ENCODE results near the gene PLCB4. TPM values are rescaled to one million over a fixed set of nuclear protein-coding genes. Genes with fewer than 3 reads are reported as not detected.

PLCB4 gene
- total RNA-seq, 1 experiment from 2014 or later: 14.9 TPM

- Histone ChIP-seq H3K9me2 (ENCODE audit: insufficient read depth) (no peaks in the 10 kb centered on the region), H2AFZ (no peak overlapping the region), H3F3A (ENCODE audit: insufficient read depth, low read depth) (no peaks in the 10 kb centered on the region), H4K20me1 (ENCODE audit: insufficient read depth) (no peaks in the 10 kb centered on the region), H3K4me2 (no peak overlapping the region), H3K4me1 (replicated peaks; ENCODE audit: insufficient read depth) (no peaks in the 10 kb centered on the region), H3K4me3 (no peak overlapping the region), H3K79me2 (ENCODE audit: low read depth) (no peaks in the 10 kb centered on the region), H3K9me3 (ENCODE audit: insufficient read depth, low read depth) (no peaks in the 10 kb centered on the region), H3K27me3 (ENCODE audit: insufficient read depth, low read depth) (peaks cover 45% of the 10 kb centered on the region), H3K36me3 (ENCODE audit: low read depth) (no peaks in the 10 kb centered on the region), H3K27ac (no peak overlapping the region)
- no peak for DNase-seq
- no TSS peak for BruUV-seq (replicated peaks)
- ChIA-PET CTCF (no interaction called here), POLR2A (ENCODE audit: unreplicated experiment) (no interaction called here)
- intact Hi-C loops (cut with micrococcal nuclease; ENCODE audit: unreplicated experiment): no loop called here
- no peak for TF ChIP-seq EZH2 (IDR thresholded peaks at IDR 0.05; ENCODE audit: low read depth)
- no peak for TF ChIP-seq CTCF (conservative IDR thresholded peaks at IDR 0.05)
These were observed 421.3 kb downstream of the PLCB4 start for GRCh38 chr20:9490161-9490560.

DNA sequence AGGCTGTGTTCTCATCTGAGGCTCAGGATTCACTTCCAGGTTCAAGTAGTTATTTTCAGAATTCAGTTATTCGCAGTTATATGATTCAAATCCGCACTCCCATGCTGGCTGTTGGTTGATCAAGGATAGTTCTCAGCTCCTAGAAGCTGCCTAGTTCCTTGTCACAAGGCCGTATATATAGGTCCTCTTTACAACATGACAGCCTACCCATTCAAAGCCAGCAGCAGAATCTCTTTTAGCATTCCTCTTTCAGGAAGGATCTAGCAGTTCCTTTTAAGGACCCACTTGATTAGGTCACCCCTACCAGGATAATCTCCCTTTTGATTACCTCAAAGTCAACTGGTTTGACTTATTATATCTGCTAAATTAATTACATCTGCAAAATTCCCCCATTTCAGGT, 421.7 kb downstream of the PLCB4 start:
- ChIA-PET CTCF (no interaction called here), POLR2A (ENCODE audit: unreplicated experiment) (no interaction called here)
- BruUV-seq (replicated peaks): no TSS peak
- H3K36me3 ChIP-seq (ENCODE audit: low read depth): no peaks in the 10 kb centered on the region
- H4K20me1 ChIP-seq (ENCODE audit: insufficient read depth): no peaks in the 10 kb centered on the region
- no peak overlapping the region for H2AFZ ChIP-seq
- H3K79me2 ChIP-seq (ENCODE audit: low read depth): no peaks in the 10 kb centered on the region
- no peaks in the 10 kb centered on the region for H3K9me3 ChIP-seq (ENCODE audit: insufficient read depth, low read depth)
- no peak overlapping the region for H3K4me3 ChIP-seq
- H3K4me1 ChIP-seq (replicated peaks; ENCODE audit: insufficient read depth): no peaks in the 10 kb centered on the region
- DNase-seq: no peak
- intact Hi-C loops (cut with micrococcal nuclease; ENCODE audit: unreplicated experiment): no loop called here
- H3K27me3 ChIP-seq (ENCODE audit: insufficient read depth, low read depth): peaks cover 50% of the 10 kb centered on the region
- H3K4me2 ChIP-seq: no peak overlapping the region
- H3K27ac ChIP-seq: no peak overlapping the region
- H3F3A ChIP-seq (ENCODE audit: insufficient read depth, low read depth): no peaks in the 10 kb centered on the region
- TF ChIP-seq CTCF (conservative IDR thresholded peaks at IDR 0.05) (no peak), EZH2 (IDR thresholded peaks at IDR 0.05; ENCODE audit: low read depth) (no peak)
- H3K9me2 ChIP-seq (ENCODE audit: insufficient read depth): no peaks in the 10 kb centered on the region

DNA sequence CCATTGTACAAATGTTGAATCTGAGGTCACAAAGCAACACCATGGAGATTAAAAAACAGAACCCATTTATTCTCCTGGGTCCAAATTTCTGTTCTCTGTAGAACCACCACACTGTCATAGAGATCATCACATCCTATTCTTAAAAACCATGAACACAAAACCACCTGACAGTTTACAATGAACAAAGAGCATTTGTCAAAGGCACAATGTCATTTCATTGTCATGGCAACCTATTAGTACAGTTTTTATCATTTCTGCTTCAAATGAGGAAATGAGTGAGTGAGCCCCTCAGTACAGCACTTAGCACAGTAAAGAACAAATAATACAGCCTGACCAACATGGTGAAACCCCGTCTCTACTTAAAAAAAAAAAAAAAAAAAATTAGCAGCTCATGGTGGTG, 422.4 kb downstream of the PLCB4 start:
- intact Hi-C loops (cut with micrococcal nuclease; ENCODE audit: unreplicated experiment): no loop called here
- Histone ChIP-seq H3K9me2 (ENCODE audit: insufficient read depth) (no peaks in the 10 kb centered on the region), H3K79me2 (ENCODE audit: low read depth) (no peaks in the 10 kb centered on the region), H3K4me1 (replicated peaks; ENCODE audit: insufficient read depth) (no peaks in the 10 kb centered on the region), H2AFZ (no peak overlapping the region), H4K20me1 (ENCODE audit: insufficient read depth) (no peaks in the 10 kb centered on the region), H3K4me3 (no peak overlapping the region), H3K9me3 (ENCODE audit: insufficient read depth, low read depth) (no peaks in the 10 kb centered on the region), H3K4me2 (no peak overlapping the region), H3K27me3 (ENCODE audit: insufficient read depth, low read depth) (peaks cover 56% of the 10 kb centered on the region), H3F3A (ENCODE audit: insufficient read depth, low read depth) (no peaks in the 10 kb centered on the region), H3K27ac (no peak overlapping the region), H3K36me3 (ENCODE audit: low read depth) (no peaks in the 10 kb centered on the region)
- no TSS peak for BruUV-seq (replicated peaks)
- CTCF ChIA-PET: no interaction called here
- POLR2A ChIA-PET (ENCODE audit: unreplicated experiment): no interaction called here
- TF ChIP-seq EZH2 (IDR thresholded peaks at IDR 0.05; ENCODE audit: low read depth): no peak
- TF ChIP-seq CTCF (conservative IDR thresholded peaks at IDR 0.05): no peak
- DNase-seq: no peak

Data from PC-9 (cell line).